Measurements from ENCODE around the gene PPM1N. TPM values are rescaled to one million over a fixed set of nuclear protein-coding genes. Genes with fewer than 3 reads are reported as not detected.

Gene PPM1N
- total RNA-seq, 2 experiments from 2014 or later, result 3.3 to 3.5 TPM

DNA sequence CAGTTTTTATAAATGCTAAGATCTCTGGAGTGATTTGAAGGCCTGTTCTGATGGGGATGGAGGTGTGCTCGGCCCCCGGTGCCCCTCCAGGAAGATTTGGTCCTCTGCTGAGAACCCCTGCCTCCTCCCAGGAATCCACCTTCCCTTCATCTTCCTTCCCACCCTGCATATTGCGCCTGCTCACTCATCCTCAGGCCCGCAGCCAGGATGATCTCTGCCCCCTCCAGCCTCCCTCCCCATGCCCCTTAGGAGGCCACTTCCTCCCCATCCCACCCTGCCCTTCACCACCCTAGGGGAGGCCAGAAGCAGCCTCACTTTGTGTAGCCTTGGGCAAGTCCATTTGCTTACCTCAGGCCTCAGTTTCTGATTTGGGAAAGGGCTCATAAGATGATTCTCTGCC, 28.7 kb downstream of the PPM1N start:
- Histone ChIP-seq H3K4me3 (ENCODE audit: low read length) (no peak overlapping the region), H3K4me1 (ENCODE audit: insufficient read depth, low read length) (peaks cover 19% of the 10 kb centered on the region), H3K27ac (ENCODE audit: low read depth in 1 of 2, low read length in 2 of 2) (no peak overlapping the region), H3K36me3 (ENCODE audit: insufficient read depth, low read length) (peaks cover 42% of the 10 kb centered on the region), H3K9me3 (ENCODE audit: control insufficient read depth in 1 of 2, insufficient read depth in 1 of 2, low read length in 2 of 2) (peaks cover 0 to 7% of the 10 kb centered on the region in 2 experiments), H3K27me3 (ENCODE audit: control insufficient read depth in 1 of 2, insufficient read depth in 2 of 2, low read length in 2 of 2) (no peaks in the 10 kb centered on the region)
- Mint-ChIP-seq H3K27me3 (no peaks in the 10 kb centered on the region), H3K36me3 (ENCODE audit: low read depth) (peaks cover 50% of the 10 kb centered on the region), H3K27ac (no peak overlapping the region), H3K4me3 (no peak overlapping the region), H3K9me3 (no peaks in the 10 kb centered on the region), H3K4me1 (ENCODE audit: low read depth) (peaks cover 23% of the 10 kb centered on the region)
- DNase-seq (no peak), ATAC-seq (ENCODE audit: poor library complexity) (no peak)
- ChIA-PET POLR2A (interaction anchor here (0.5 to 1.0 kb wide), 2 partner anchors 31 to 109 kb away, joined by 3 read pairs; no protein-coding TSS in a partner anchor), CTCF (interaction anchor here (1.3 kb wide), 1 partner anchor 31 kb away, joined by 5 read pairs; no protein-coding TSS in a partner anchor)
- intact Hi-C loops (cut with DNase I, micrococcal nuclease), result no loop called here
- TF ChIP-seq, protein P1, sequence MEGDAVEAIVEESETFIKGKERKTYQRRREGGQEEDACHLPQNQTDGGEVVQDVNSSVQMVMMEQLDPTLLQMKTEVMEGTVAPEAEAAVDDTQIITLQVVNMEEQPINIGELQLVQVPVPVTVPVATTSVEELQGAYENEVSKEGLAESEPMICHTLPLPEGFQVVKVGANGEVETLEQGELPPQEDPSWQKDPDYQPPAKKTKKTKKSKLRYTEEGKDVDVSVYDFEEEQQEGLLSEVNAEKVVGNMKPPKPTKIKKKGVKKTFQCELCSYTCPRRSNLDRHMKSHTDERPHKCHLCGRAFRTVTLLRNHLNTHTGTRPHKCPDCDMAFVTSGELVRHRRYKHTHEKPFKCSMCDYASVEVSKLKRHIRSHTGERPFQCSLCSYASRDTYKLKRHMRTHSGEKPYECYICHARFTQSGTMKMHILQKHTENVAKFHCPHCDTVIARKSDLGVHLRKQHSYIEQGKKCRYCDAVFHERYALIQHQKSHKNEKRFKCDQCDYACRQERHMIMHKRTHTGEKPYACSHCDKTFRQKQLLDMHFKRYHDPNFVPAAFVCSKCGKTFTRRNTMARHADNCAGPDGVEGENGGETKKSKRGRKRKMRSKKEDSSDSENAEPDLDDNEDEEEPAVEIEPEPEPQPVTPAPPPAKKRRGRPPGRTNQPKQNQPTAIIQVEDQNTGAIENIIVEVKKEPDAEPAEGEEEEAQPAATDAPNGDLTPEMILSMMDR (IDR thresholded peaks at IDR 0.05), result no peak

DNA sequence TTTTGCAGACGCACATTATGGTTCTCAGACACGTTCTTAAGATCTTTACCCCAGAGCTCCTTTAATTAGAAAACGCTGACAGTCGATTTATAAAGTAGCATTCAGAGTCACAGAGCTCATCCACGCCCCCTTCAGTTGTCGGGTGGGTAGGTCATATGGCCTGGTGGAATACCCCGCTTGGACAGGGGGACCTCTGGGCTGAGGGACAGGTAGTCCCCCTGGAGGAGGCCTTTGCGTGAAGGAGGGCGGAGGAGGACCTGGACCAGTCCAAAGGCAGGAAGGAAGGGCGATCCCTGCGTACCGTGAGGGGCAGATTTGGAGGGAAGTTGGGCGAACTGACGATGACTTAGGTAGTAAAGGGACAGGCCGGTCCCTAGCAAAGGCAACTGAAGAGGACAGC, 29.5 kb downstream of the PPM1N start:
- no peak overlapping the region for H3K4me3 ChIP-seq (ENCODE audit: low read length)
- H3K36me3 Mint-ChIP-seq (ENCODE audit: low read depth), result peaks cover 46% of the 10 kb centered on the region
- no peaks in the 10 kb centered on the region for H3K9me3 Mint-ChIP-seq
- CTCF ChIA-PET, result interaction anchor here (1.3 kb wide), 1 partner anchor 31 kb away, joined by 5 read pairs; no protein-coding TSS in a partner anchor
- no peak for DNase-seq
- H3K27ac Mint-ChIP-seq, result no peak overlapping the region
- H3K36me3 ChIP-seq (ENCODE audit: insufficient read depth, low read length), result peaks cover 36% of the 10 kb centered on the region
- no peak for ATAC-seq (ENCODE audit: poor library complexity)
- peak overlapping the region; percentile 10 for H3K4me3 Mint-ChIP-seq
- peaks cover 23% of the 10 kb centered on the region for H3K4me1 Mint-ChIP-seq (ENCODE audit: low read depth)
- TF ChIP-seq, protein P1 (IDR thresholded peaks at IDR 0.05), result no peak
- H3K27ac ChIP-seq (ENCODE audit: low read depth in 1 of 2, low read length in 2 of 2), result no peak overlapping the region
- H3K27me3 Mint-ChIP-seq, result no peaks in the 10 kb centered on the region
- H3K27me3 ChIP-seq (ENCODE audit: control insufficient read depth in 1 of 2, insufficient read depth in 2 of 2, low read length in 2 of 2), result no peaks in the 10 kb centered on the region
- POLR2A ChIA-PET, result interaction anchor here (1.0 kb wide), 1 partner anchor 31 kb away, joined by 3 read pairs; no protein-coding TSS in a partner anchor
- peaks cover 0 to 7% of the 10 kb centered on the region in 2 experiments for H3K9me3 ChIP-seq (ENCODE audit: control insufficient read depth in 1 of 2, insufficient read depth in 1 of 2, low read length in 2 of 2)
- peaks cover 19% of the 10 kb centered on the region for H3K4me1 ChIP-seq (ENCODE audit: insufficient read depth, low read length)
- intact Hi-C loops (cut with DNase I, micrococcal nuclease), result no loop called here

DNA sequence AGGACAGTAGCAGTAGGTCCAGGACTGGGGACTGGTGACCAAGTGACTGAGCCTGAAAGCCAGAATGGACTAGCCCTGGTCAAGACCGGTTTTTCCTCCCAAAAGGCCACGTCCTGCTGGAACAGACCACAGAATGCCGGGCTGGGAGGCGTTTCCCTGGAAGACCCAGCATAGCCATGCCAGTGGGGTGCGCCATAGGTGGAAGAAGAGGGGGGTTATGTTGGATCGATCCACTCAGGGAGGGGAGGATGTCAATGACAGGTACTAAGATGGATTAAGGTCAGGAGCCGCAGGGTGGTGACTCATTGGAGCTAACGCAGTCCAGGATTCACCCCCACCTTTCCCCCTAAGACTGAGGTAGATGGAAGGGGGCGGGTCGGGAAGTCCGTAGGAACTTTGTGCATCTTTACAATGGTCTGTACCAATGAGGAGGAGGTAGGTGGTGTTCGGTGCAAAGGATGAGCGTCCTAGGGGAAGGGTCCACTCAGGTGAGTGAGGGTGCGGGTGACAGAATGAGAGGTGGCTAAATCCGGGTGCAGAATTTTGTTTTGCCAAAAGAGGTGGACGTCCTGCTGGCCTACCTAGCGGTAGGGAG, 30.0 kb downstream of the PPM1N start:
- H3K27me3 Mint-ChIP-seq, result no peaks in the 10 kb centered on the region
- H3K36me3 Mint-ChIP-seq (ENCODE audit: low read depth), result peaks cover 42% of the 10 kb centered on the region
- DNase-seq (no peak), ATAC-seq (ENCODE audit: poor library complexity) (no peak)
- Histone ChIP-seq H3K27me3 (ENCODE audit: control insufficient read depth in 1 of 2, insufficient read depth in 2 of 2, low read length in 2 of 2) (no peaks in the 10 kb centered on the region), H3K36me3 (ENCODE audit: insufficient read depth, low read length) (peaks cover 33% of the 10 kb centered on the region), H3K4me3 (ENCODE audit: low read length) (no peak overlapping the region), H3K27ac (ENCODE audit: low read depth in 1 of 2, low read length in 2 of 2) (no peak overlapping the region), H3K9me3 (ENCODE audit: control insufficient read depth in 1 of 2, insufficient read depth in 1 of 2, low read length in 2 of 2) (peaks cover 0 to 7% of the 10 kb centered on the region in 2 experiments), H3K4me1 (ENCODE audit: insufficient read depth, low read length) (peaks cover 18% of the 10 kb centered on the region)
- intact Hi-C loops (cut with DNase I, micrococcal nuclease), result no loop called here
- H3K27ac Mint-ChIP-seq, result no peak overlapping the region
- TF ChIP-seq, protein P1 (IDR thresholded peaks at IDR 0.05), result no peak
- H3K4me3 Mint-ChIP-seq, result peak overlapping the region; percentile 34
- POLR2A ChIA-PET, result interaction anchor here (1.0 kb wide), 1 partner anchor 30 kb away, joined by 3 read pairs; no protein-coding TSS in a partner anchor
- H3K9me3 Mint-ChIP-seq, result no peaks in the 10 kb centered on the region
- peaks cover 23% of the 10 kb centered on the region for H3K4me1 Mint-ChIP-seq (ENCODE audit: low read depth)
- CTCF ChIA-PET, result interaction anchor here (1.3 kb wide), 1 partner anchor 30 kb away, joined by 5 read pairs; no protein-coding TSS in a partner anchor
